Endodermal cell (in vitro differentiated cells): Measurements from ENCODE around the gene A1CF. TPM values are rescaled to one million over a fixed set of nuclear protein-coding genes. Genes with fewer than 3 reads are reported as not detected.
"Not testable (repeated sequence)": the region's sequence is repeated elsewhere in the genome, so short reads cannot be mapped to it uniquely, and the experiment has no call there.

Experiments
- DNase-seq: peaks from one replicate; pipeline ENCODE4 v3.0.0-alpha.2; 2017
- H3K27ac ChIP-seq: 2 replicates; pipeline ENCODE4 v1.5.1; 2013; ENCODE audit warnings: mild to moderate bottlenecking, low read depth, low read length, moderate library complexity
- H3K27me3 ChIP-seq: 2 replicates; pipeline ENCODE4 v1.6.1; 2013; ENCODE audit warnings: mild to moderate bottlenecking, low read length, moderate library complexity; ENCODE audit not compliant: insufficient read depth, control insufficient read depth, poor library complexity, severe bottlenecking
- H3K36me3 ChIP-seq: 2 replicates; pipeline ENCODE4 v1.7.0; 2013; ENCODE audit warnings: mild to moderate bottlenecking, low read length, moderate library complexity; ENCODE audit not compliant: control insufficient read depth, insufficient read depth
- H3K4me1 ChIP-seq: one replicate; pipeline ENCODE4 v1.7.0; 2013; ENCODE audit warnings: low read length; ENCODE audit not compliant: control insufficient read depth, insufficient read depth
- H3K4me3 ChIP-seq: 2 replicates; pipeline ENCODE4 v1.5.1; 2013; ENCODE audit warnings: mild to moderate bottlenecking, low read length, moderate library complexity
- H3K9ac ChIP-seq: 2 replicates; pipeline ENCODE4 v1.6.1; 2013; ENCODE audit warnings: mild to moderate bottlenecking, low read length, moderate library complexity; ENCODE audit not compliant: poor library complexity, severe bottlenecking; ENCODE audit errors: extremely low read depth
- H3K9me3 ChIP-seq: 2 replicates; pipeline ENCODE4 v1.6.1; 2013; ENCODE audit warnings: mild to moderate bottlenecking, low read length, moderate library complexity; ENCODE audit not compliant: control insufficient read depth
- H3K27ac Mint-ChIP-seq: 2 replicates; pipeline ENCODE4 v1.8.0; 2020; ENCODE audit warnings: mixed read lengths
- H3K27me3 Mint-ChIP-seq: 2 replicates; pipeline ENCODE4 v1.8.0; 2021; ENCODE audit warnings: mild to moderate bottlenecking, mixed read lengths; ENCODE audit not compliant: insufficient read depth
- H3K36me3 Mint-ChIP-seq: 2 replicates; pipeline ENCODE4 v1.8.0; 2020; ENCODE audit warnings: low read depth, mixed read lengths
- H3K4me1 Mint-ChIP-seq: 2 replicates; pipeline ENCODE4 v1.8.0; 2020; ENCODE audit warnings: mixed read lengths
- H3K4me3 Mint-ChIP-seq: 2 replicates; pipeline ENCODE4 v1.8.0; 2020; ENCODE audit warnings: mild to moderate bottlenecking, moderate library complexity, mixed read lengths
- H3K9me3 Mint-ChIP-seq: 2 replicates; pipeline ENCODE4 v1.8.0; 2020; ENCODE audit warnings: mild to moderate bottlenecking, mixed read lengths
- WGBS, 2 experiments: methylation state at CpG; one replicate each; pipeline versions ENCODE4 v1.1.5 to v1.1.7; 2013; ENCODE audit warnings: missing lambda C conversion rate in 2 of 2, mixed read lengths in 1 of 2; ENCODE audit not compliant: insufficient coverage in 1 of 2, insufficient read length in 1 of 2; 5-methylcytosine and 5-hydroxymethylcytosine counted together
- total RNA-seq, 2 donors: library from RNA; stranded (reverse); fragmentation: NEBNext Ultra II Directional in 1 of 2; extraction: Animal tissue kit (Norgen Biotek cat#: 25700) in 1 of 2; gene quantifications; 2 replicates in 1 of 2; 3 replicates in 1 of 2; pipeline ENCODE4 v1.2.1, GENCODE V29; 2021
- TF ChIP-seq, protein P1 (sequence below): fragments of 200-600 bp; sonication (generic); conservative IDR thresholded peaks from 2 replicates; pipeline ENCODE4 v1.5.0; 2021; ENCODE audit warnings: antibody characterized with exemption, mild to moderate bottlenecking

Gene A1CF
- total RNA-seq, 2 donors from 2014 or later: 0.33 to 1.9 TPM

- Mint-ChIP-seq H3K4me1 (peaks cover 11% of the 10 kb centered on the region), H3K27ac (no peak overlapping the region), H3K9me3 (no peaks in the 10 kb centered on the region)
These were observed 2.9 kb downstream of the A1CF start for GRCh38 chr10:50882540-50882983.

DNA sequence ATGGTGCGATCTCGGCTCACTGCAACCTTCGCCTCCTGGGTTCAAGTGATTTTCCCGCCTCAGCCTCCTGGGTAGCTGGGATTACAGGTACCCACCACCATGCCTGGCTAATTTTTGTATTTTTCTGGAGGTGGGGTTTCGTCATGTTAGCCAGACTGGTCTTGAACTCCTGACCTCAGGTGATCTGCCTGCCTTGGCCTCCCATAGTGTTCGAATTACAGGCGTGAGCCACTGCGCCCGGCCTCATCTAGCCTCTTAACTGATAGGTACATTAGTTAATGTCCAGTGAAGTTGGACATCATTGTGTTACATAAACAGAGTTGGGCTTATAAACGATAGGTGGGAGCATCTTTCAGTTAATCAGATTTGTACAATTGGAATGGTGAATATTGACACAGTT lies 4.4 kb downstream of the A1CF start:
- H3K4me3 ChIP-seq, H3K36me3 Mint-ChIP-seq, H3K36me3 ChIP-seq, H3K27ac Mint-ChIP-seq, H3K27ac ChIP-seq, H3K4me3 Mint-ChIP-seq, H3K4me1 Mint-ChIP-seq, H3K9me3 ChIP-seq, H3K27me3 ChIP-seq, H3K9me3 Mint-ChIP-seq, H3K27me3 Mint-ChIP-seq, H3K9ac ChIP-seq, DNase-seq, H3K4me1 ChIP-seq: not testable (repeated sequence)
- WGBS, 2 experiments: 86 to 96% methylated on average over 5 to 10 of the region's 10 CpGs

More at GRCh38 chr10:50882540-50882983, 2.9 kb downstream of the A1CF start:
- H3K36me3 ChIP-seq: no peaks in the 10 kb centered on the region
- H3K9ac ChIP-seq: no peak overlapping the region
- 50 to 100% methylated on average over 1 to 2 of the region's 2 CpGs for WGBS, 2 experiments
- H3K27me3 Mint-ChIP-seq: no peaks in the 10 kb centered on the region
- H3K9me3 ChIP-seq: no peaks in the 10 kb centered on the region
- no peak overlapping the region for H3K4me3 ChIP-seq
- TF ChIP-seq, protein P1, sequence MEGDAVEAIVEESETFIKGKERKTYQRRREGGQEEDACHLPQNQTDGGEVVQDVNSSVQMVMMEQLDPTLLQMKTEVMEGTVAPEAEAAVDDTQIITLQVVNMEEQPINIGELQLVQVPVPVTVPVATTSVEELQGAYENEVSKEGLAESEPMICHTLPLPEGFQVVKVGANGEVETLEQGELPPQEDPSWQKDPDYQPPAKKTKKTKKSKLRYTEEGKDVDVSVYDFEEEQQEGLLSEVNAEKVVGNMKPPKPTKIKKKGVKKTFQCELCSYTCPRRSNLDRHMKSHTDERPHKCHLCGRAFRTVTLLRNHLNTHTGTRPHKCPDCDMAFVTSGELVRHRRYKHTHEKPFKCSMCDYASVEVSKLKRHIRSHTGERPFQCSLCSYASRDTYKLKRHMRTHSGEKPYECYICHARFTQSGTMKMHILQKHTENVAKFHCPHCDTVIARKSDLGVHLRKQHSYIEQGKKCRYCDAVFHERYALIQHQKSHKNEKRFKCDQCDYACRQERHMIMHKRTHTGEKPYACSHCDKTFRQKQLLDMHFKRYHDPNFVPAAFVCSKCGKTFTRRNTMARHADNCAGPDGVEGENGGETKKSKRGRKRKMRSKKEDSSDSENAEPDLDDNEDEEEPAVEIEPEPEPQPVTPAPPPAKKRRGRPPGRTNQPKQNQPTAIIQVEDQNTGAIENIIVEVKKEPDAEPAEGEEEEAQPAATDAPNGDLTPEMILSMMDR: no peak
- peaks cover 9% of the 10 kb centered on the region for H3K4me1 ChIP-seq
- no peaks in the 10 kb centered on the region for H3K36me3 Mint-ChIP-seq
- H3K4me3 Mint-ChIP-seq: no peak overlapping the region
- H3K27ac ChIP-seq: no peak overlapping the region
- no peaks in the 10 kb centered on the region for H3K27me3 ChIP-seq
- DNase-seq: no peak

GRCh38 chr10:50876429-50876828 lies 9.0 kb downstream of the A1CF start:
- no peaks in the 10 kb centered on the region for H3K36me3 Mint-ChIP-seq
- no peak overlapping the region for H3K4me3 Mint-ChIP-seq
- H3K27me3 Mint-ChIP-seq: no peaks in the 10 kb centered on the region
- peaks cover 5% of the 10 kb centered on the region for H3K4me1 Mint-ChIP-seq
- H3K4me3 ChIP-seq: no peak overlapping the region
- H3K9ac ChIP-seq: no peak overlapping the region
- no peaks in the 10 kb centered on the region for H3K27me3 ChIP-seq
- H3K9me3 Mint-ChIP-seq: no peaks in the 10 kb centered on the region
- no peak overlapping the region for H3K27ac ChIP-seq
- TF ChIP-seq, protein P1: no peak
- no peak for DNase-seq
- no peaks in the 10 kb centered on the region for H3K9me3 ChIP-seq
- H3K36me3 ChIP-seq: no peaks in the 10 kb centered on the region
- WGBS, 2 experiments: 93% methylated on average over 2 of the region's 2 CpGs
- H3K4me1 ChIP-seq: no peaks in the 10 kb centered on the region
- H3K27ac Mint-ChIP-seq: no peak overlapping the region

- Histone ChIP-seq H3K9me3 (no peaks in the 10 kb centered on the region), H3K27ac (no peak overlapping the region), H3K4me3 (no peak overlapping the region), H3K9ac (no peak overlapping the region), H3K27me3 (no peaks in the 10 kb centered on the region), H3K4me1 (no peaks in the 10 kb centered on the region), H3K36me3 (no peaks in the 10 kb centered on the region)
- peaks cover 5% of the 10 kb centered on the region for H3K4me1 Mint-ChIP-seq
- H3K27me3 Mint-ChIP-seq: no peaks in the 10 kb centered on the region
- no peak for DNase-seq
- WGBS, 2 experiments: 87 to 91% methylated on average over 4 to 5 of the region's 5 CpGs
- H3K9me3 Mint-ChIP-seq: no peaks in the 10 kb centered on the region
- TF ChIP-seq, protein P1: no peak
- H3K4me3 Mint-ChIP-seq: no peak overlapping the region
- H3K27ac Mint-ChIP-seq: no peak overlapping the region
- H3K36me3 Mint-ChIP-seq: no peaks in the 10 kb centered on the region
These were observed 10.7 kb downstream of the A1CF start for GRCh38 chr10:50874723-50875122.
